H9 (cell line): Measurements from ENCODE around the gene CTNNA3. TPM values are rescaled to one million over a fixed set of nuclear protein-coding genes. Genes with fewer than 3 reads are reported as not detected.

Source experiments
- DNase-seq: peaks from one replicate; pipeline ENCODE4 v3.0.0-alpha.2; 2017
- H2AFZ ChIP-seq: one replicate; pipeline ENCODE4 v1.6.1; 2013; ENCODE audit warnings: mild to moderate bottlenecking, low read length, control low read depth, moderate library complexity
- H2AK5ac ChIP-seq: 2 replicates; pipeline ENCODE4 v1.6.1; 2013; ENCODE audit warnings: low read length, control low read depth, mixed read lengths; ENCODE audit not compliant: insufficient read length
- H2BK120ac ChIP-seq: one replicate; pipeline ENCODE4 v1.6.1; 2013; ENCODE audit warnings: low read depth, mild to moderate bottlenecking, low read length, control low read depth, inconsistent platforms; ENCODE audit not compliant: poor library complexity, severe bottlenecking
- H2BK12ac ChIP-seq: 2 replicates; pipeline ENCODE4 v1.6.1; 2013; ENCODE audit warnings: low read length, control low read depth, mixed read lengths, low read depth; ENCODE audit not compliant: insufficient read length
- H2BK15ac ChIP-seq: 2 replicates; pipeline ENCODE4 v1.6.1; 2013; ENCODE audit warnings: low read depth, low read length, control low read depth
- H2BK20ac ChIP-seq: one replicate; pipeline ENCODE4 v1.6.1; 2013; ENCODE audit warnings: low read depth, mild to moderate bottlenecking, low read length, control low read depth, inconsistent platforms; ENCODE audit not compliant: poor library complexity, severe bottlenecking
- H2BK5ac ChIP-seq: 2 replicates; pipeline ENCODE4 v1.6.1; 2013; ENCODE audit warnings: low read length, control low read depth, mixed read lengths; ENCODE audit not compliant: insufficient read length
- H3K14ac ChIP-seq: 2 replicates; pipeline ENCODE4 v1.6.1; 2013; ENCODE audit warnings: low read length, control low read depth; ENCODE audit not compliant: insufficient read depth
- H3K18ac ChIP-seq: 2 replicates; pipeline ENCODE4 v1.6.1; 2013; ENCODE audit warnings: low read depth, mild to moderate bottlenecking, mixed read lengths, low read length, control low read depth; ENCODE audit not compliant: insufficient read length
- H3K23ac ChIP-seq: 2 replicates; pipeline ENCODE4 v1.6.1; 2013; ENCODE audit warnings: low read length, control low read depth, mixed read lengths, low read depth; ENCODE audit not compliant: insufficient read length
- H3K23me2 ChIP-seq: 2 replicates; pipeline ENCODE4 v1.6.1; 2013; ENCODE audit warnings: low read depth, mild to moderate bottlenecking, mixed read lengths, low read length, control low read depth; ENCODE audit not compliant: insufficient read length, poor library complexity, severe bottlenecking
- H3K27ac ChIP-seq: 2 replicates; pipeline ENCODE4 v1.5.1; 2013; ENCODE audit warnings: low read length, control low read depth, mixed read lengths, low read depth; ENCODE audit not compliant: insufficient read length
- H3K27me3 ChIP-seq: 2 replicates; pipeline ENCODE4 v1.6.1; 2013; ENCODE audit warnings: low read length, control low read depth, inconsistent platforms; ENCODE audit not compliant: insufficient read depth
- H3K4ac ChIP-seq: 2 replicates; pipeline ENCODE4 v1.6.1; 2013; ENCODE audit warnings: low read depth, mild to moderate bottlenecking, control low read depth, inconsistent platforms, low read length, moderate library complexity
- H3K4me1 ChIP-seq: 2 replicates; pipeline ENCODE4 v1.6.1; 2013; ENCODE audit warnings: low read length, control low read depth, inconsistent platforms; ENCODE audit not compliant: insufficient read depth
- H3K4me2 ChIP-seq: 2 replicates; pipeline ENCODE4 v1.6.1; 2013; ENCODE audit warnings: low read length, control low read depth, mixed read lengths; ENCODE audit not compliant: insufficient read length, insufficient read depth
- H3K56ac ChIP-seq: 2 replicates; pipeline ENCODE4 v1.6.1; 2013; ENCODE audit warnings: low read depth, mild to moderate bottlenecking, mixed read lengths, low read length, control low read depth; ENCODE audit not compliant: insufficient read length
- H3K79me1 ChIP-seq: 2 replicates; pipeline ENCODE4 v1.6.1; 2013; ENCODE audit warnings: low read depth, mild to moderate bottlenecking, moderate library complexity, low read length, control low read depth, inconsistent platforms; ENCODE audit not compliant: insufficient read depth, poor library complexity, severe bottlenecking
- H3K79me2 ChIP-seq: 2 replicates; pipeline ENCODE4 v1.6.1; 2013; ENCODE audit warnings: low read length, control low read depth, inconsistent platforms; ENCODE audit not compliant: insufficient read depth
- H3K9ac ChIP-seq: 2 replicates; pipeline ENCODE4 v1.6.1; 2013; ENCODE audit warnings: low read length, control low read depth, mixed read lengths; ENCODE audit not compliant: insufficient read length; ENCODE audit errors: extremely low read depth
- H3K9me3 ChIP-seq: one replicate; pipeline ENCODE4 v1.6.1; 2013; ENCODE audit warnings: low read depth, low read length, inconsistent platforms; ENCODE audit not compliant: control insufficient read depth
- H3T11ph ChIP-seq: one replicate; pipeline ENCODE4 v1.6.1; 2013; ENCODE audit warnings: mild to moderate bottlenecking, low read length, control low read depth, inconsistent platforms
- H4K20me1 ChIP-seq: one replicate; pipeline ENCODE4 v1.6.1; 2013; ENCODE audit not compliant: control insufficient read depth, insufficient read length, insufficient read depth
- H4K5ac ChIP-seq: 2 replicates; pipeline ENCODE4 v1.6.1; 2013; ENCODE audit warnings: low read depth, mild to moderate bottlenecking, mixed read lengths, low read length, control low read depth; ENCODE audit not compliant: insufficient read length
- H4K8ac ChIP-seq: replicated peaks from 2 replicates; pipeline ENCODE4 v1.6.1; 2013; ENCODE audit warnings: low read length, control low read depth, mixed read lengths, low read depth; ENCODE audit not compliant: insufficient read length
- H4K91ac ChIP-seq: 2 replicates; pipeline ENCODE4 v1.6.1; 2013; ENCODE audit warnings: low read depth, mild to moderate bottlenecking, moderate library complexity, mixed read lengths, low read length, control low read depth; ENCODE audit not compliant: insufficient read length
- H3K27ac Mint-ChIP-seq, 3 experiments: 2 replicates in 2 of 3; 3 replicates in 1 of 3; pipeline ENCODE4 v1.8.0; 2020 to 2021; ENCODE audit warnings: mixed read lengths in 3 of 3, mild to moderate bottlenecking in 1 of 3, moderate library complexity in 1 of 3
- H3K27me3 Mint-ChIP-seq: 2 replicates; pipeline ENCODE4 v1.8.0; 2021; ENCODE audit warnings: low read depth, mild to moderate bottlenecking, moderate library complexity, mixed read lengths
- H3K36me3 Mint-ChIP-seq, 3 experiments: 2 replicates in 2 of 3; 3 replicates in 1 of 3; pipeline ENCODE4 v1.8.0; 2020 to 2021; ENCODE audit warnings: low read depth in 3 of 3, mixed read lengths in 3 of 3; ENCODE audit not compliant: insufficient read depth in 1 of 3
- H3K4me1 Mint-ChIP-seq, 2 experiments: 2 replicates each; pipeline ENCODE4 v1.8.0; 2020; ENCODE audit warnings: mixed read lengths in 2 of 2
- H3K4me3 Mint-ChIP-seq, 2 experiments: 2 replicates in 1 of 2; 3 replicates in 1 of 2; pipeline ENCODE4 v1.8.0; 2020 to 2021; ENCODE audit warnings: mild to moderate bottlenecking in 2 of 2, mixed read lengths in 2 of 2, moderate library complexity in 1 of 2
- H3K9me3 Mint-ChIP-seq, 2 experiments: 2 replicates in 1 of 2; 3 replicates in 1 of 2; pipeline ENCODE4 v1.8.0; 2020; ENCODE audit warnings: mild to moderate bottlenecking in 2 of 2, mixed read lengths in 2 of 2, moderate library complexity in 1 of 2
- CTCF ChIP-seq: fragments of 200-600 bp; sonication (generic); conservative IDR thresholded peaks from 3 replicates; pipeline ENCODE4 v1.8.0; 2021; ENCODE audit warnings: antibody characterized with exemption, mild to moderate bottlenecking
- WGBS: extraction: QIAGEN DNeasy Blood & Tissue Kit; methylation state at CpG from one replicate; pipeline ENCODE4 v1.1.7; 2013; ENCODE audit warnings: missing lambda C conversion rate, low lambda C conversion rate, mixed read lengths; ENCODE audit not compliant: insufficient read length; ENCODE audit errors: extremely low coverage; 5-methylcytosine and 5-hydroxymethylcytosine counted together
- total RNA-seq: library from RNA; stranded (reverse); gene quantifications from 2 replicates; pipeline ENCODE4 v1.2.1, GENCODE V29; 2021

The CTNNA3 gene
- total RNA-seq, 1 experiment from 2014 or later, result 3.3 TPM

GRCh38 chr10:67268146-67268545, 427.8 kb downstream of the CTNNA3 start:
- Histone ChIP-seq H3K27ac (no peak overlapping the region), H4K20me1 (no peaks in the 10 kb centered on the region), H3K23me2 (no peaks in the 10 kb centered on the region), H3K79me2 (no peaks in the 10 kb centered on the region), H3K14ac (no peak overlapping the region), H2BK20ac (no peak overlapping the region), H3K9ac (no peak overlapping the region), H3K18ac (no peak overlapping the region), H2AK5ac (no peak overlapping the region), H3K56ac (no peak overlapping the region), H3K9me3 (no peaks in the 10 kb centered on the region), H3K4me2 (no peak overlapping the region), H2AFZ (no peak overlapping the region), H2BK5ac (no peak overlapping the region), H3K27me3 (no peaks in the 10 kb centered on the region), H4K8ac (no peak overlapping the region), H3K79me1 (no peaks in the 10 kb centered on the region), H3K4ac (no peak overlapping the region), H3K23ac (no peak overlapping the region), H2BK12ac (no peak overlapping the region), H4K91ac (no peak overlapping the region), H2BK120ac (no peak overlapping the region), H2BK15ac (no peak overlapping the region), H3T11ph (no peak overlapping the region), H3K4me1 (no peaks in the 10 kb centered on the region), H4K5ac (no peak overlapping the region)
- Mint-ChIP-seq H3K36me3 (no peaks in the 10 kb centered on the region), H3K9me3 (no peaks in the 10 kb centered on the region), H3K4me3 (no peak overlapping the region), H3K27ac (peak overlapping the region in 1 of 3 experiments; percentile 57; a peak in 1 of 7 replicates), H3K27me3 (no peaks in the 10 kb centered on the region), H3K4me1 (peaks cover 0 to 1% of the 10 kb centered on the region in 2 experiments; a peak in 2 of 4 replicates)
- no CpG with 5 or more reads among the region's 5 CpGs for WGBS
- no peak for DNase-seq
- no peak for TF ChIP-seq CTCF
